Left ventricle myocardium inferior (tissue), 1 donor: Measurements from ENCODE around the gene DUSP1. TPM values are rescaled to one million over a fixed set of nuclear protein-coding genes. Genes with fewer than 3 reads are reported as not detected.
A peak's percentile ranks its signal among the peaks of the same experiment; 100 is the strongest.

Experiments used
- DNase-seq: peaks from one replicate; pipeline ENCODE4 v3.0.0-alpha.2; 2020
- H3K27ac ChIP-seq: fragments of 200-600 bp; replicated peaks from 2 replicates; pipeline ENCODE4 v1.8.0; 2021
- H3K27me3 ChIP-seq: fragments of 200-600 bp; 2 replicates; pipeline ENCODE4 v1.8.0; 2021; ENCODE audit warnings: low read depth
- H3K36me3 ChIP-seq: fragments of 200-600 bp; 2 replicates; pipeline ENCODE4 v1.8.0; 2021
- H3K4me1 ChIP-seq: fragments of 200-600 bp; 2 replicates; pipeline ENCODE4 v1.8.0; 2021
- H3K4me3 ChIP-seq: fragments of 200-600 bp; 2 replicates; pipeline ENCODE4 v1.8.0; 2021; ENCODE audit warnings: mild to moderate bottlenecking, moderate library complexity
- H3K9me3 ChIP-seq: fragments of 200-600 bp; replicated peaks from 2 replicates; pipeline ENCODE4 v1.8.0; 2021
- intact Hi-C: fragments of 100-400 bp; cut with micrococcal nuclease; formaldehyde crosslinking; loops from one replicate; pipeline ENCODE4 v1.11.0; 2022
- total RNA-seq: library from RNA; stranded (reverse); fragmentation: NEBNext Ultra II Directional; extraction: Animal tissue kit (Norgen Biotek cat#: 25700); gene quantifications from one replicate; pipeline ENCODE4 v1.2.1, GENCODE V29; 2021
- TF ChIP-seq, protein P1 (sequence below): fragments of 200-600 bp; IDR thresholded peaks from 2 replicates; pipeline ENCODE4 v1.8.0; 2021; ENCODE audit warnings: antibody characterized with exemption, mild to moderate bottlenecking, borderline replicate concordance
- donor health status: DM: no; HTN: yes; CAD: no; lungs with severe emphysema.

Gene DUSP1
- total RNA-seq, 1 donor from 2014 or later: 85.0 TPM

DNA sequence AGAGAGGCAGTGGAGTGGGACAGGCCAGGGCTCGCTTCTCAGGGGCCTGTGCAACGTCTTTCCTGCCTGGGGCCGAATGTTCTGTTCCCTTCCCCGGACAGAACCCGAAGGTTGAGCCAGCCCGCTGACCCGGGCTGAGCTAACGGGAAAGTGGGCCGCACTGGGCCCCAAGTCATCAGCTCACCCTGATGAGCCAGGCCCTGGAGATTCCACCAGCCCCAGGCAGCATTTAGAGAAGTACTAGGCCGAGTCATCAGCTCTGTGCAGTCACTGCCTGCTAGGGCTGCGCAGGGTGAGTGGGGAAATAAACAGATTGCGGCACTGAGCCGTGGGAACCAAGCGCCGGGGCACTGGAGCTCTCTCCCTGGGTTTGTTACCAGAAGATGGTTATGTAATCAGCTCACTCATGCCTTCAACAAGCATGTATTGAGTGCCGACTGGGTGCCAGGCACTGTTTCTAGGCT lies 29.1 kb upstream of the DUSP1 start:
- H3K27ac ChIP-seq: peak overlapping the region; percentile 27
- intact Hi-C loops: no loop called here
- TF ChIP-seq, protein P1, sequence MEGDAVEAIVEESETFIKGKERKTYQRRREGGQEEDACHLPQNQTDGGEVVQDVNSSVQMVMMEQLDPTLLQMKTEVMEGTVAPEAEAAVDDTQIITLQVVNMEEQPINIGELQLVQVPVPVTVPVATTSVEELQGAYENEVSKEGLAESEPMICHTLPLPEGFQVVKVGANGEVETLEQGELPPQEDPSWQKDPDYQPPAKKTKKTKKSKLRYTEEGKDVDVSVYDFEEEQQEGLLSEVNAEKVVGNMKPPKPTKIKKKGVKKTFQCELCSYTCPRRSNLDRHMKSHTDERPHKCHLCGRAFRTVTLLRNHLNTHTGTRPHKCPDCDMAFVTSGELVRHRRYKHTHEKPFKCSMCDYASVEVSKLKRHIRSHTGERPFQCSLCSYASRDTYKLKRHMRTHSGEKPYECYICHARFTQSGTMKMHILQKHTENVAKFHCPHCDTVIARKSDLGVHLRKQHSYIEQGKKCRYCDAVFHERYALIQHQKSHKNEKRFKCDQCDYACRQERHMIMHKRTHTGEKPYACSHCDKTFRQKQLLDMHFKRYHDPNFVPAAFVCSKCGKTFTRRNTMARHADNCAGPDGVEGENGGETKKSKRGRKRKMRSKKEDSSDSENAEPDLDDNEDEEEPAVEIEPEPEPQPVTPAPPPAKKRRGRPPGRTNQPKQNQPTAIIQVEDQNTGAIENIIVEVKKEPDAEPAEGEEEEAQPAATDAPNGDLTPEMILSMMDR: no peak
- no peak overlapping the region for H3K4me3 ChIP-seq
- H3K4me1 ChIP-seq: peaks cover 9% of the 10 kb centered on the region
- no peaks in the 10 kb centered on the region for H3K9me3 ChIP-seq
- H3K36me3 ChIP-seq: no peaks in the 10 kb centered on the region
- no peaks in the 10 kb centered on the region for H3K27me3 ChIP-seq
- peak; percentile 65 for DNase-seq

DNA sequence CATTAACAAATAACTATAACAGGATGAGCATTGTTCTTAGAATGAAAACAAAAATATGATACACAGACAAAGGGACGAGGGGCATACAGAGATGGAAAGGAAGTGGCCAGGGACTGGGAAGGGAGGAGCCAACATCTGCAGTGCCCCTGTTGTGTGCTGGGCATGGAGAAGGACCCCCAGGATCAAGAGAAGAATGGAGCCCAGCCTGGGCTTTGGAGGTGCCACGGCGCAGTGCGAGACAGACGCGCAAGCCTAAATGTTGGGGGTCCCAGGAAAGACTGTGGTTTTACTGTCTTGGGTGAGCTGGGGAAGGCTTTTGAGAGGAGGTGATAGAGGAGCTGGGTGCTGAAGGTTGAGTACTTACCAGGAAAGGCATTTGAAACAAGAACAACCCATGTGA lies 28.4 kb upstream of the DUSP1 start:
- Histone ChIP-seq H3K36me3 (no peaks in the 10 kb centered on the region), H3K27me3 (no peaks in the 10 kb centered on the region), H3K9me3 (no peaks in the 10 kb centered on the region), H3K27ac (peak overlapping the region; percentile 27), H3K4me3 (no peak overlapping the region), H3K4me1 (peaks cover 16% of the 10 kb centered on the region)
- intact Hi-C loops: no loop called here
- DNase-seq: no peak
- TF ChIP-seq, protein P1: no peak

DNA sequence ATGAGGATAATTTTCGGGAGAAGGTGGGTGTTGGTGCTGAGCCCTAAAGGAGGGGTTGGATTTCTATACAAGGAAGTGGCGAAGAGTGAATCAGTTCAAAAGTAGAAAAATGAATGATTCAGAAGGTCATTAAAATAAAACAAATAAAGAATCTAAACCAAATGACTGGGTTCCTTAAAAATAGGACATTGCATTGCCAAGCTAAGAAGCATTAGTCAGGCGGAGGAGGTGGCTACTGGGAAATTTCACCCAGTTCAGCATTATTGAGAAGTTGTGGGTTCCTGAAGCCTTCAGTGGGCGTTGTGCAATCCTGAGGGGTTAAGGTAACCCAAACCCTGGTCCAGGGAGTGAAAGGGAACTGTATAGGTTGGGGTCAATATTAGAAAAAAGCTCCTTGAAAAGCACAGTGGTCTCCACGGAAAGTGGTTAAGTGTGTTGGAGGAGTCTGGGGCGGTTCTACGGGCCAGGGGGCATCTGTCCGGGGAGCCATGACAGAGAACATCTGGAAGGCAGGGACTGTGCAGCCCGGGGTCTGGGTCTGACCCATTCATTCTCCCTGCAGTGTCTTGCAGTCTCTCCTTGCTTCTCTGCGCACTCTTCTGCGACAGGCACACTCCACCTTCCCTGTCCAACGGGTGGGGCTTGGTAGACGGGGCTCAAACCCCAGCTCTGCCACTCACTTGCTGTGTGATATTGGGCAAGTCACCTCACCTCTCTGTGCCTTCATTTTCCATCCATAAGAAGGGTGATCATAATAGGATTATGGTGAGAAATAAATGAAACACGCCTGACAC lies 27.6 kb upstream of the DUSP1 start:
- Histone ChIP-seq H3K4me3 (no peak overlapping the region), H3K36me3 (no peaks in the 10 kb centered on the region), H3K27me3 (no peaks in the 10 kb centered on the region), H3K27ac (peak overlapping the region; percentile 30), H3K4me1 (peaks cover 24% of the 10 kb centered on the region), H3K9me3 (no peaks in the 10 kb centered on the region)
- intact Hi-C loops: no loop called here
- TF ChIP-seq, protein P1: no peak
- DNase-seq: no peak

DNA sequence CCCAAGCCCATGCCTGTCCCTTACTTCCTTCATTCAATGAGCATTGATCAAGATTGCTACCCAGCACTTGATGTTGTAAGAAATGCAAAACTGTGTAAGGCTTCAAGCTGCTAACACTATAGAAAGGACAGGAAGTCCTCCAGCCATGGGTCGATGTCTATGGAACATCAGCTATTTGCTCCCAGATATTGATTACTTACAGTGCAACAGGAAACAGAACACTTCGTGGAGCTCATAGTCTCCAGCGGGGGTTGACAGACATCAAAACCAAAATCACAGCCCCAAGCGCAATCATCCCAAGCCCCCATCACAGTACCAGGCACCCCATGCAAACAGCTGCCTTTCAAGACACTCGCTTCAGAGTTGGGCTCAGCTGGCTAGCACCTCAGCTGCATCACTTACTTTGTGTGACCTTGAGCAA lies 26.8 kb upstream of the DUSP1 start:
- TF ChIP-seq, protein P1: no peak
- no peak overlapping the region for H3K4me3 ChIP-seq
- H3K27me3 ChIP-seq: no peaks in the 10 kb centered on the region
- H3K4me1 ChIP-seq: peaks cover 29% of the 10 kb centered on the region
- no peaks in the 10 kb centered on the region for H3K36me3 ChIP-seq
- intact Hi-C loops: no loop called here
- H3K27ac ChIP-seq: peak overlapping the region; percentile 30
- no peaks in the 10 kb centered on the region for H3K9me3 ChIP-seq
- no peak for DNase-seq

DNA sequence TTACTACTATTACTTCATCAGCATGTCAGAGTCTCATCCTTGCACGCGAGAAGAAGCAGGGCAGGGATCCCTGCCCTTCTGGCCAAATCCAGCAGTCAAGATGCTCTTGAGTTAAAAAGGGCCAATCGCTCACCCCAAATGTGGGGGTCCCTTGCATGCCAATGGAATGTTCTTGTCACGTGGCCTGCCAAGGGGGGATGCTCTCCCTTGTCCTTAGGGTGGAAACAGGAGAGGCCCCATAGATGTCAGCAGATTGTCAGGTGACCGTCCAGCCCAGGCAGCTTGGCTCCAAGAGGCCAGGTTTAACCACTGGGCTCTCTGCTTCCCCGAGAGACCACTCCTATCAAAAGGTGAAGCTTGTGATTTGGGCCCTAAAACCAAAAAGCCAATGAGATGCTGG lies 25.3 kb upstream of the DUSP1 start:
- intact Hi-C loops: no loop called here
- DNase-seq: no peak
- no peak overlapping the region for H3K4me3 ChIP-seq
- H3K9me3 ChIP-seq: no peaks in the 10 kb centered on the region
- peak overlapping the region; percentile 82 for H3K27ac ChIP-seq
- H3K36me3 ChIP-seq: no peaks in the 10 kb centered on the region
- peaks cover 29% of the 10 kb centered on the region for H3K4me1 ChIP-seq
- TF ChIP-seq, protein P1: no peak
- H3K27me3 ChIP-seq: no peaks in the 10 kb centered on the region
